Trophoblast cell (in vitro differentiated cells and primary cell): Measurements from ENCODE around the gene RASA2.
A peak's percentile ranks its signal among the peaks of the same experiment; 100 is the strongest.

ENCODE experiments used
- DNase-seq, 2 donors: peaks; one replicate each; pipeline ENCODE4 v3.0.0-alpha.2; 2016
- H2AFZ ChIP-seq: 2 replicates; pipeline ENCODE4 v1.6.1; 2013; ENCODE audit warnings: low read length, moderate library complexity, mild to moderate bottlenecking; ENCODE audit not compliant: insufficient read depth, poor library complexity
- H2AK5ac ChIP-seq: 2 replicates; pipeline ENCODE4 v1.6.1; 2013; ENCODE audit warnings: mild to moderate bottlenecking, low read length
- H2BK120ac ChIP-seq: 2 replicates; pipeline ENCODE4 v1.6.1; 2013; ENCODE audit warnings: low read length, mild to moderate bottlenecking, moderate library complexity; ENCODE audit not compliant: insufficient read depth, poor library complexity
- H2BK12ac ChIP-seq: 2 replicates; pipeline ENCODE4 v1.6.1; 2013; ENCODE audit warnings: mild to moderate bottlenecking, low read length, moderate library complexity
- H2BK5ac ChIP-seq: 2 replicates; pipeline ENCODE4 v1.6.1; 2013; ENCODE audit warnings: low read length, low read depth, moderate library complexity, mild to moderate bottlenecking; ENCODE audit not compliant: poor library complexity
- H3K14ac ChIP-seq: 2 replicates; pipeline ENCODE4 v1.6.1; 2013; ENCODE audit warnings: mild to moderate bottlenecking, low read length
- H3K18ac ChIP-seq: 2 replicates; pipeline ENCODE4 v1.6.1; 2013; ENCODE audit warnings: mild to moderate bottlenecking, low read length
- H3K23ac ChIP-seq: 2 replicates; pipeline ENCODE4 v1.6.1; 2013; ENCODE audit warnings: low read length
- H3K27ac ChIP-seq: 2 replicates; pipeline ENCODE4 v1.5.1; 2013; ENCODE audit warnings: low read depth, mild to moderate bottlenecking, inconsistent platforms, low read length, moderate library complexity
- H3K27me3 ChIP-seq: 2 replicates; pipeline ENCODE4 v1.6.1; 2013; ENCODE audit warnings: inconsistent platforms, mild to moderate bottlenecking, low read length, moderate library complexity; ENCODE audit not compliant: insufficient read depth
- H3K36me3 ChIP-seq, 2 experiments: 1 replicate in 1 of 2; 2 replicates in 1 of 2; pipeline ENCODE4 v1.6.1; 2013; ENCODE audit warnings: low read length in 2 of 2, mild to moderate bottlenecking in 2 of 2, moderate library complexity in 1 of 2; ENCODE audit not compliant: insufficient read depth in 2 of 2, control insufficient read depth in 1 of 2
- H3K4ac ChIP-seq: 2 replicates; pipeline ENCODE4 v1.6.1; 2013; ENCODE audit warnings: low read depth, mild to moderate bottlenecking, low read length, moderate library complexity
- H3K4me1 ChIP-seq, 2 experiments: 1 replicate in 1 of 2; 2 replicates in 1 of 2; pipeline ENCODE4 v1.6.1; 2013; ENCODE audit warnings: low read length in 2 of 2, mild to moderate bottlenecking in 2 of 2, moderate library complexity in 1 of 2; ENCODE audit not compliant: insufficient read depth in 2 of 2, control insufficient read depth in 1 of 2
- H3K4me2 ChIP-seq: 2 replicates; pipeline ENCODE4 v1.6.1; 2013; ENCODE audit warnings: inconsistent platforms, mild to moderate bottlenecking, low read length, moderate library complexity
- H3K4me3 ChIP-seq: 2 replicates; pipeline ENCODE4 v1.5.1; 2013; ENCODE audit warnings: mild to moderate bottlenecking, low read depth, low read length, inconsistent platforms
- H3K79me1 ChIP-seq: one replicate; pipeline ENCODE4 v1.6.1; 2013; ENCODE audit warnings: low read length
- H3K79me2 ChIP-seq: 2 replicates; pipeline ENCODE4 v1.6.1; 2013; ENCODE audit warnings: low read length, mild to moderate bottlenecking; ENCODE audit not compliant: control insufficient read depth, insufficient read depth, poor library complexity
- H3K9ac ChIP-seq: 2 replicates; pipeline ENCODE4 v1.6.1; 2013; ENCODE audit warnings: mild to moderate bottlenecking, low read length
- H3K9me3 ChIP-seq: 2 replicates; pipeline ENCODE4 v1.6.1; 2013; ENCODE audit warnings: low read depth, mild to moderate bottlenecking, control low read depth, inconsistent platforms, low read length; ENCODE audit not compliant: insufficient read depth
- H4K12ac ChIP-seq: 2 replicates; pipeline ENCODE4 v1.6.1; 2013; ENCODE audit warnings: low read depth, mild to moderate bottlenecking, low read length, moderate library complexity
- H4K8ac ChIP-seq: 2 replicates; pipeline ENCODE4 v1.6.1; 2013; ENCODE audit warnings: low read depth, mild to moderate bottlenecking, low read length, moderate library complexity
- H4K91ac ChIP-seq: one replicate; pipeline ENCODE4 v1.6.1; 2013; ENCODE audit warnings: low read depth, mild to moderate bottlenecking, low read length, moderate library complexity
- WGBS: extraction: QIAGEN DNeasy Blood & Tissue Kit; methylation state at CpG from one replicate; pipeline ENCODE4 v1.1.7; 2013; ENCODE audit warnings: missing lambda C conversion rate; ENCODE audit not compliant: insufficient read length, insufficient coverage; ENCODE audit errors: extremely low coverage; 5-methylcytosine and 5-hydroxymethylcytosine counted together

Gene RASA2

GRCh38 chr3:141442446-141442845, 44.4 kb upstream of the RASA2 start:
- Histone ChIP-seq H3K9ac (no peak overlapping the region), H3K9me3 (peaks cover 2% of the 10 kb centered on the region), H3K36me3 (peaks cover 16 to 36% of the 10 kb centered on the region in 2 experiments), H3K27ac (no peak overlapping the region), H3K18ac (no peak overlapping the region), H4K8ac (no peak overlapping the region), H2BK12ac (no peak overlapping the region), H3K79me2 (no peaks in the 10 kb centered on the region), H3K4me1 (no peaks in the 10 kb centered on the region), H2AFZ (no peak overlapping the region), H3K14ac (no peak overlapping the region), H3K4me3 (no peak overlapping the region), H2BK120ac (no peak overlapping the region), H3K23ac (no peak overlapping the region), H3K4ac (no peak overlapping the region), H3K79me1 (no peaks in the 10 kb centered on the region), H4K12ac (no peak overlapping the region), H2AK5ac (no peak overlapping the region), H3K4me2 (no peak overlapping the region), H4K91ac (no peak overlapping the region), H2BK5ac (no peak overlapping the region), H3K27me3 (no peaks in the 10 kb centered on the region)
- no peak for DNase-seq
- WGBS, result no CpG with 5 or more reads among the region's 10 CpGs

GRCh38 chr3:141442914-141443313, 43.9 kb upstream of the RASA2 start:
- Histone ChIP-seq H3K4me2 (no peak overlapping the region), H2BK120ac (no peak overlapping the region), H2AK5ac (no peak overlapping the region), H4K91ac (no peak overlapping the region), H3K36me3 (peaks cover 16 to 36% of the 10 kb centered on the region in 2 experiments), H3K23ac (peak overlapping the region; percentile 76), H3K14ac (no peak overlapping the region), H3K9me3 (peaks cover 2% of the 10 kb centered on the region), H3K79me2 (no peaks in the 10 kb centered on the region), H4K12ac (no peak overlapping the region), H3K4ac (no peak overlapping the region), H3K18ac (no peak overlapping the region), H3K79me1 (no peaks in the 10 kb centered on the region), H3K27me3 (no peaks in the 10 kb centered on the region), H3K4me1 (no peaks in the 10 kb centered on the region), H2BK5ac (no peak overlapping the region), H2BK12ac (no peak overlapping the region), H4K8ac (no peak overlapping the region), H3K4me3 (no peak overlapping the region), H3K9ac (no peak overlapping the region), H2AFZ (no peak overlapping the region), H3K27ac (no peak overlapping the region)
- no CpG with 5 or more reads among the region's 15 CpGs for WGBS
- no peak for DNase-seq

GRCh38 chr3:141444586-141445285, 42.1 kb upstream of the RASA2 start:
- Histone ChIP-seq H3K27me3 (no peaks in the 10 kb centered on the region), H3K4me2 (no peak overlapping the region), H4K8ac (no peak overlapping the region), H3K4me3 (no peak overlapping the region), H3K14ac (no peak overlapping the region), H3K27ac (no peak overlapping the region), H3K9me3 (peaks cover 2% of the 10 kb centered on the region), H3K9ac (no peak overlapping the region), H3K4me1 (no peaks in the 10 kb centered on the region), H4K12ac (no peak overlapping the region), H3K4ac (no peak overlapping the region), H4K91ac (no peak overlapping the region), H3K79me2 (no peaks in the 10 kb centered on the region), H3K23ac (no peak overlapping the region), H2BK120ac (no peak overlapping the region), H3K79me1 (no peaks in the 10 kb centered on the region), H2AK5ac (no peak overlapping the region), H2BK5ac (no peak overlapping the region), H2AFZ (no peak overlapping the region), H3K18ac (no peak overlapping the region), H2BK12ac (no peak overlapping the region), H3K36me3 (peaks cover 16 to 36% of the 10 kb centered on the region in 2 experiments)
- no CpG with 5 or more reads among the region's 14 CpGs for WGBS
- peak; percentile 24 to 36 for DNase-seq

DNA sequence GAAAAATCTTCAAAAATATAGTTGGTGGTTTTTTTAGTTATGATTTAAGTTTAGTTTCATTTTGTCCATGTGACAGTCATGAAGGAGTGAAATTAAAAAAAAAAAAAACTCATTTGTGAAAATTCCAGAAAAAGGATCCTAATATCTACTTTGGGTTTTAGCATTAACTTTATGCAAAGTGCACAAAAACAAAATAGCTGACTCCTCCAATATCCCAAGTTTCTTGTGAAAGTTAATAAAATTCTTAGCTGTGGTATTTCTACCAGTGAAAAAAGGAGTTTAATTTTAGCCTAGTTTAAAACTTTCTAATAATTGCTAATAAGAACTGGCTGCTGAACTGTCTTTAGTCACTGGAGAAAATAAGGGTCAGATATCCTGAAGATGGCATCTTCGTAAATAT, 40.8 kb upstream of the RASA2 start:
- H4K8ac ChIP-seq, result no peak overlapping the region
- H2AK5ac ChIP-seq, result no peak overlapping the region
- no peak overlapping the region for H2BK12ac ChIP-seq
- H4K91ac ChIP-seq, result no peak overlapping the region
- no peak overlapping the region for H2BK5ac ChIP-seq
- H3K14ac ChIP-seq, result no peak overlapping the region
- no peaks in the 10 kb centered on the region for H3K27me3 ChIP-seq
- no CpG with 5 or more reads among the region's 1 CpG for WGBS
- H3K4me1 ChIP-seq, result no peaks in the 10 kb centered on the region
- H3K23ac ChIP-seq, result no peak overlapping the region
- peaks cover 16 to 36% of the 10 kb centered on the region in 2 experiments for H3K36me3 ChIP-seq
- H2AFZ ChIP-seq, result no peak overlapping the region
- no peak overlapping the region for H4K12ac ChIP-seq
- no peaks in the 10 kb centered on the region for H3K79me1 ChIP-seq
- H3K4me2 ChIP-seq, result no peak overlapping the region
- DNase-seq, result no peak
- H3K9me3 ChIP-seq, result peaks cover 2% of the 10 kb centered on the region
- no peak overlapping the region for H2BK120ac ChIP-seq
- no peak overlapping the region for H3K27ac ChIP-seq
- no peak overlapping the region for H3K4me3 ChIP-seq
- H3K79me2 ChIP-seq, result no peaks in the 10 kb centered on the region
- no peak overlapping the region for H3K4ac ChIP-seq
- H3K9ac ChIP-seq, result no peak overlapping the region
- no peak overlapping the region for H3K18ac ChIP-seq
